ENCODE measurements around the gene FUT8. TPM values are rescaled to one million over a fixed set of nuclear protein-coding genes. Genes with fewer than 3 reads are reported as not detected.

FUT8 gene
- total RNA-seq, 1 donor from 2014 or later = 44.3 TPM

DNA sequence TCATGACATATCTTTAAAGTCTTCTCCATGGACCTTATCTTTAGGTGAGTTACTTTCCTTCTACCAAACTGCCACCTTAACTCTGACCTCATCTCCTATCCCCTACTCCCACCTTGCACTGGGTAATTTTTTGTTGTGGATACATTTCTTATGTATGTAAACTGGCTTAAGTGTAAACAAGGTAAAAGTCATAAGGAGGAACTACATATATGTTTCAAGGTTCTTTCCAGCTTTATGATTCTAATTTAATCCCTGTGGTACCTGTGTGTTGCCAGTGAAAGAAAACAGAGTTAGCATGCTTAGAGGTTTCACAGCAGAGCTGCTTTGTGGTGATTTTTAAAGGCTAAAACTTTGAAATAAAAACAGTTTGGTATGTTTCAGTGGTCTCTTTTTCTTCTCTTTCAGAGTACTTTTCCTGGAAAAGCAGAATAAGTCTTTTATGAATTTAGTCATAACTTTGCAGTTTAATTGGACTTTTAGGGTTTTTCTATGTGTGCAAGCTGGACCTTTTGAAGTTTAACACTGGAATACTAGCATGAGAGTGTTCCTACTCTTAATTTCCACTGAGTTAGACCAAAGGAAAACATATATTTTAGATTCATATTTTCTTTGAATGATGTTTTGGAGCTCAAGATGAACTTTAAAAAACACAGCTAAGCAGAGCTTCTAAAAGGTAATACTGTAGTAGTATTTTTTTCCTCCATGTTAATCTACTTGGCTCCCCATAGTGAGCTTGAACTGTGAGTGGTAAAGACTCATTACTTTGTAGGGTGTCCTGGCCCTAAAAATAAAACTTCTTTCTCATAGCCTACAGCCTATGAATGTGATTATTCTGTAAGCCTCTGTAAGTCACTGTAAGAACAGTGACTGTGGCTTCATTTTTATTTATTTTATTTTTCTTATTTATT, 105.4 kb downstream of the FUT8 start:
- TF ChIP-seq, protein P1, sequence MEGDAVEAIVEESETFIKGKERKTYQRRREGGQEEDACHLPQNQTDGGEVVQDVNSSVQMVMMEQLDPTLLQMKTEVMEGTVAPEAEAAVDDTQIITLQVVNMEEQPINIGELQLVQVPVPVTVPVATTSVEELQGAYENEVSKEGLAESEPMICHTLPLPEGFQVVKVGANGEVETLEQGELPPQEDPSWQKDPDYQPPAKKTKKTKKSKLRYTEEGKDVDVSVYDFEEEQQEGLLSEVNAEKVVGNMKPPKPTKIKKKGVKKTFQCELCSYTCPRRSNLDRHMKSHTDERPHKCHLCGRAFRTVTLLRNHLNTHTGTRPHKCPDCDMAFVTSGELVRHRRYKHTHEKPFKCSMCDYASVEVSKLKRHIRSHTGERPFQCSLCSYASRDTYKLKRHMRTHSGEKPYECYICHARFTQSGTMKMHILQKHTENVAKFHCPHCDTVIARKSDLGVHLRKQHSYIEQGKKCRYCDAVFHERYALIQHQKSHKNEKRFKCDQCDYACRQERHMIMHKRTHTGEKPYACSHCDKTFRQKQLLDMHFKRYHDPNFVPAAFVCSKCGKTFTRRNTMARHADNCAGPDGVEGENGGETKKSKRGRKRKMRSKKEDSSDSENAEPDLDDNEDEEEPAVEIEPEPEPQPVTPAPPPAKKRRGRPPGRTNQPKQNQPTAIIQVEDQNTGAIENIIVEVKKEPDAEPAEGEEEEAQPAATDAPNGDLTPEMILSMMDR (IDR thresholded peaks at IDR 0.05; ENCODE audit: insufficient read depth, low read length, poor library complexity, severe bottlenecking) = no peak
- H3K4me3 ChIP-seq (ENCODE audit: low read depth, low read length) = no peak overlapping the region
- H3K27me3 ChIP-seq (ENCODE audit: control insufficient read depth, insufficient read depth, low read length) = no peaks in the 10 kb centered on the region
- H3K36me3 ChIP-seq (ENCODE audit: control insufficient read depth, insufficient read depth, low read length) = no peaks in the 10 kb centered on the region
- DNase-seq (ENCODE audit: low read depth) = no peak

DNA sequence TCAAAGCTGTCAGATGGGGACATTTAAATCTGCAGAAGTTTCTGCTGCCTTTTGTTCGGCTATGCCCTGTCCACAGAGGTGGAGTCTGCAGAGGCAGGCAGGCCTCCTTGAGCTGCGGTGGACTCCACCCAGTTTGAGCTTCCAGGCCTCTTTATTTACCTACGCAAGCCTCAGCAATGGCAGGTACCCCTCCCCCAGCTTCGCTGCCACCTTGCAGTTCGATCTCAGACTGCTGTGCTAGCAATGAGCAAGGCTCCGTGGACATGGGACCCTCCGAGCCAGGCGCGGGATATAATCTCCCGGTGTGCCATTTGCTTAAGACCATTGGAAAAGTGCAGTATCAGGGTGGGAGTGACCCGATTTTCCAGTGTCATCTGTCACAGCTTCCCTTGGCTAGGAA, 115.5 kb downstream of the FUT8 start:
- Histone ChIP-seq H3K4me3 (ENCODE audit: low read depth, low read length) (no peak overlapping the region), H3K27me3 (ENCODE audit: control insufficient read depth, insufficient read depth, low read length) (no peaks in the 10 kb centered on the region), H3K36me3 (ENCODE audit: control insufficient read depth, insufficient read depth, low read length) (no peaks in the 10 kb centered on the region)
- TF ChIP-seq, protein P1 (IDR thresholded peaks at IDR 0.05; ENCODE audit: insufficient read depth, low read length, poor library complexity, severe bottlenecking) = no peak
- no peak for DNase-seq (ENCODE audit: low read depth)

DNA sequence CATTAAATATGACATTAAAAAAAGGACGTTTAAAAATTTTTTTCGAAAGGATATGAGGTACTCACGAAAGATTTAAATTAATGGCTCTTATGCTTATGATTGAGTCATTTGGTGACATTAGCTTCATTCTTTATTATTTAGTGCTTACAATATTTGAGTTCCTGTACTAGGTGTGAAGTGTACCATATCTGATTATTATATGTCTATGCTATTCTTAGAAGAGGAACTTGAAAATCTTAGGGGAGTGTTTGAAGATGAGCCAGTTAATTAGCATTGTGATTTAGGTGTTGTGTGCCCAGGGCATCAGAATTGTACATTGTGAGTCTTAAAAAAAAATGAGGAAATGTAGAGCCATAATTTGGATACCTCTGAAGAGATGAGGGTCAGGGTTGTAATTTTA, 118.6 kb downstream of the FUT8 start:
- no peak for DNase-seq (ENCODE audit: low read depth)
- TF ChIP-seq, protein P1 (IDR thresholded peaks at IDR 0.05; ENCODE audit: insufficient read depth, low read length, poor library complexity, severe bottlenecking) = no peak
- Histone ChIP-seq H3K27me3 (ENCODE audit: control insufficient read depth, insufficient read depth, low read length) (no peaks in the 10 kb centered on the region), H3K36me3 (ENCODE audit: control insufficient read depth, insufficient read depth, low read length) (no peaks in the 10 kb centered on the region), H3K4me3 (ENCODE audit: low read depth, low read length) (no peak overlapping the region)

DNA sequence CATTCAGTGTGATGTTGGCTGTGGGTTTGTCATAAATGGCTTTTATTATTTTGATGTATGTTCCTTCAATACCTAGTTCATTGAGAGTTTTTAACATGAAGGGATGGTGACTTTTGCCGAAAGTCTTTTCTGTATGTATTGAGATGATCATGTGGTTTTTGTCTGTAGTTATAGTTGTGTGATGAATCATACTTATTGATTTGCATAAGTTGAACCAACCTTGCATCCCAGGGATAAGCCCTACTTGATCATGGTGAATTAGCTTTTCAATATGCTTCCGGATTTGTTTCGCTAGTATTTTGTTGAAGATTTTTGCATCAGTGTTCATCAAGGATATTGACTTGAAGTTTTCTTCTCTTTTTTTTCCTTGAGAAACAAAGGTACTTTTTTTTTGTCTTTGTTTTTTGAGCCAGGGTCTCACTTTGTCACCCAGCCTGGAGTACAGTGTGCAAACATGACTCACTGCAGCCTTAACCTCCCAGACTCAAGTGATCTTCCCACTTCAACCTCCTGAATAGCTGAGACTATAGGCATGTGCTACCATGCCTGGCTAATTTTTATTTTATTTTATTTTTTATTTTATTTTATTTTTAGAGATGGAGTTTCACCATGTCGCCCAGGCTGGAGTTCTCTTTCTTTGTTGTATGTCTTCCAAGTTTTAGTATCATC, 121.3 kb downstream of the FUT8 start:
- Histone ChIP-seq H3K27me3 (ENCODE audit: control insufficient read depth, insufficient read depth, low read length) (no peaks in the 10 kb centered on the region), H3K4me3 (ENCODE audit: low read depth, low read length) (no peak overlapping the region), H3K36me3 (ENCODE audit: control insufficient read depth, insufficient read depth, low read length) (peaks cover 2% of the 10 kb centered on the region)
- no peak for DNase-seq (ENCODE audit: low read depth)
- TF ChIP-seq, protein P1 (IDR thresholded peaks at IDR 0.05; ENCODE audit: insufficient read depth, low read length, poor library complexity, severe bottlenecking) = no peak

DNA sequence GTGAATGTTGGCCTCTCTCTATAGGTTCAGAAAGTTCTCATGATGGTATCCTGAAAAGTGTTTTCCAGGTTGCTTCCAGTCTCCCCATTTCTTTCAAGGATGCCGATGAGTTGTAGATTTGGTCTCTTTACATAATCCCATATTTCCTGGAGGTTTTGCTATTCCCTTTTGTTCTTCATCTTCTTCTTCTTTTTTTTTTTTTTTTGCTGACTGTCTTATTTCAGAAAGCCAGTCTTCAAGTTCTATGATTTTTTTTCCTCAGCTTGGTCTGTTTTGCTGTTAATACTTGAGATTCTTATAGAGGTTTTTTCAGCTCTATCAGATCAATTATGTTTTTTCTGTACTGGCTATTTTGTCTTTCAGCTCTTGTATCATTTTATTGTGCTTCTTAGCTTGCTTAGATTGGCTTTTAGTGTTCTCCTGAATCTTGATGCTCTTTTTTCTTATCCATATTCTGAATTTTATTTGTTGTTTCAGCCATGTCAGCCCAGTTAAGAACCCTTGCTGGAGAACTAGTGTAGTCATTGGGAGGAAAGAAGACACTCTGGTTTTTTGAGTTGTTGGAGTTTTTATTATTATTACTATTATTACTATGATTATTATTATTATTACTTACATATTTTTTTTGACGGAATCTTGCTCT, 124.4 kb downstream of the FUT8 start:
- TF ChIP-seq, protein P1 (IDR thresholded peaks at IDR 0.05; ENCODE audit: insufficient read depth, low read length, poor library complexity, severe bottlenecking) = no peak
- Histone ChIP-seq H3K36me3 (ENCODE audit: control insufficient read depth, insufficient read depth, low read length) (peaks cover 2% of the 10 kb centered on the region), H3K4me3 (ENCODE audit: low read depth, low read length) (no peak overlapping the region), H3K27me3 (ENCODE audit: control insufficient read depth, insufficient read depth, low read length) (no peaks in the 10 kb centered on the region)
- DNase-seq (ENCODE audit: low read depth) = no peak
